GM19324 (cell line): ENCODE results near the gene SRPK2.
"Not testable (repeated sequence)": the region's sequence is repeated elsewhere in the genome, so short reads cannot be mapped to it uniquely, and the experiment has no call there.

Source experiments
- ATAC-seq: cut with Tn5 transposase; IDR thresholded peaks from one replicate; pipeline ENCODE4 v1.9.1; 2021; ENCODE audit warnings: mild to moderate bottlenecking, moderate library complexity; ENCODE audit not compliant: unreplicated experiment, low FRiP score

Gene SRPK2

GRCh38 chr7:105269397-105269796 is 119.3 kb downstream of the SRPK2 start:
- ATAC-seq: no peak

GRCh38 chr7:105268511-105269392 is 120.0 kb downstream of the SRPK2 start:
- ATAC-seq: peak; percentile 61

- no peak for ATAC-seq
These were observed 120.7 kb downstream of the SRPK2 start for GRCh38 chr7:105268056-105268455.

- no peak for ATAC-seq
These were observed 121.5 kb downstream of the SRPK2 start for GRCh38 chr7:105267244-105267643.

- ATAC-seq: no peak
These were observed 124.0 kb downstream of the SRPK2 start for GRCh38 chr7:105264707-105265106.

GRCh38 chr7:105261689-105262088 is 127.0 kb downstream of the SRPK2 start:
- no peak for ATAC-seq

- ATAC-seq: not testable (repeated sequence)
These were observed 128.4 kb downstream of the SRPK2 start for GRCh38 chr7:105260201-105260871.

GRCh38 chr7:105258919-105259318 is 129.8 kb downstream of the SRPK2 start:
- not testable (repeated sequence) for ATAC-seq

- ATAC-seq: no peak
These were observed 131.4 kb downstream of the SRPK2 start for GRCh38 chr7:105257338-105257737.

GRCh38 chr7:105256761-105257231 is 131.9 kb downstream of the SRPK2 start:
- ATAC-seq: no peak

- ATAC-seq: no peak
These were observed 138.0 kb downstream of the SRPK2 start for GRCh38 chr7:105250706-105251105.

GRCh38 chr7:105250239-105250638 is 138.5 kb downstream of the SRPK2 start:
- ATAC-seq: no peak

GRCh38 chr7:105249216-105249615 is 139.5 kb downstream of the SRPK2 start:
- ATAC-seq: no peak

- ATAC-seq: no peak
These were observed 142.0 kb downstream of the SRPK2 start for GRCh38 chr7:105246679-105247078.

GRCh38 chr7:105246256-105246655 is 142.5 kb downstream of the SRPK2 start:
- no peak for ATAC-seq

- no peak for ATAC-seq
These were observed 143.2 kb downstream of the SRPK2 start for GRCh38 chr7:105245398-105246114.

GRCh38 chr7:105244594-105244993 is 144.1 kb downstream of the SRPK2 start:
- ATAC-seq: no peak

- ATAC-seq: no peak
These were observed 147.5 kb downstream of the SRPK2 start for GRCh38 chr7:105241198-105241597.

- no peak for ATAC-seq
These were observed 150.4 kb downstream of the SRPK2 start for GRCh38 chr7:105238198-105238765.

GRCh38 chr7:105234886-105235285 is 153.8 kb downstream of the SRPK2 start:
- ATAC-seq: no peak
